H1 (cell line): ENCODE measurements around the gene PRG2. TPM values are rescaled to one million over a fixed set of nuclear protein-coding genes. Genes with fewer than 3 reads are reported as not detected.

Experiments used
- CTCF ChIA-PET: fragments of 300-600 bp; sonication (Branson Sonifier 250); formaldehyde crosslinking; loops from one replicate; lab custom pipeline; 2021; ENCODE audit not compliant: partially characterized antibody; lab: Charles Lee
- POLR2A ChIA-PET: fragments of 300-600 bp; sonication (Branson Sonifier 250); formaldehyde crosslinking; loops from one replicate; lab custom pipeline; 2021; ENCODE audit warnings: inconsistent platforms; ENCODE audit not compliant: partially characterized antibody; lab: Charles Lee
- DNase-seq, 2 experiments: peaks; one replicate each; pipeline versions ENCODE4 v3.0.0 to v3.0.0-alpha.2; 2010 to 2022; ENCODE audit warnings: low spot score in 2 of 2, low read depth in 1 of 2, mixed read lengths in 1 of 2
- FAIRE-seq: peaks from 2 replicates; lab custom pipeline; 2011; peaks lifted over from hg19 to GRCh38; lab: Jason Lieb, UNC
- H2AFZ ChIP-seq: 2 replicates; pipeline ENCODE4 v1.8.1; 2012; ENCODE audit warnings: low read length, inconsistent platforms
- H2AK5ac ChIP-seq: 2 replicates; pipeline ENCODE4 v1.6.1; 2013; ENCODE audit warnings: low read depth, low read length
- H2BK120ac ChIP-seq: replicated peaks from 2 replicates; pipeline ENCODE3; 2013; ENCODE audit warnings: low read depth, low read length, inconsistent platforms
- H2BK12ac ChIP-seq: 2 replicates; pipeline ENCODE4 v1.6.1; 2013; ENCODE audit warnings: low read depth, low read length
- H2BK15ac ChIP-seq: 2 replicates; pipeline ENCODE4 v1.6.1; 2013; ENCODE audit warnings: low read length
- H2BK20ac ChIP-seq: 2 replicates; pipeline ENCODE4 v1.6.1; 2013; ENCODE audit warnings: low read length
- H2BK5ac ChIP-seq: 2 replicates; pipeline ENCODE4 v1.6.1; 2013; ENCODE audit warnings: low read depth, low read length
- H3K14ac ChIP-seq: 2 replicates; pipeline ENCODE4 v1.6.1; 2013; ENCODE audit warnings: inconsistent platforms; ENCODE audit not compliant: insufficient read length
- H3K18ac ChIP-seq: 2 replicates; pipeline ENCODE4 v1.6.1; 2013; ENCODE audit warnings: low read length; ENCODE audit errors: extremely low read depth
- H3K23ac ChIP-seq: 2 replicates; pipeline ENCODE4 v1.6.1; 2013; ENCODE audit warnings: inconsistent platforms; ENCODE audit not compliant: insufficient read length
- H3K23me2 ChIP-seq: 2 replicates; pipeline ENCODE4 v1.6.1; 2013; ENCODE audit warnings: low read depth, low read length
- H3K27ac ChIP-seq: 2 replicates; pipeline ENCODE4 v1.6.1; 2011; ENCODE audit warnings: low read depth, low read length, inconsistent platforms
- H3K27me3 ChIP-seq, 4 experiments: replicated peaks in 1 of 4; 1 replicate in 1 of 4; 2 replicates in 3 of 4; pipeline versions ENCODE4 v1.6.1 to v1.8.1; 2011 to 2013; ENCODE audit warnings: low read length in 3 of 4, mild to moderate bottlenecking in 3 of 4, inconsistent platforms in 2 of 4, mixed read lengths in 2 of 4, moderate library complexity in 1 of 4; ENCODE audit not compliant: control insufficient read depth in 3 of 4, insufficient read depth in 3 of 4; ENCODE audit errors: extremely low read depth in 1 of 4
- H3K36me3 ChIP-seq, 4 experiments: 2 replicates each; pipeline versions ENCODE4 v1.6.1 to v1.8.1; 2011 to 2013; ENCODE audit warnings: mild to moderate bottlenecking in 4 of 4, low read length in 3 of 4, moderate library complexity in 2 of 4, control low read depth in 1 of 4, inconsistent platforms in 1 of 4; ENCODE audit not compliant: insufficient read depth in 4 of 4, control insufficient read depth in 2 of 4
- H3K4ac ChIP-seq: replicated peaks from 2 replicates; pipeline ENCODE3; 2013; ENCODE audit warnings: low read length, low read depth, mixed read lengths, inconsistent platforms; ENCODE audit not compliant: insufficient read length
- H3K4me1 ChIP-seq, 4 experiments: replicated peaks in 1 of 4; 1 replicate in 1 of 4; 2 replicates in 3 of 4; pipeline versions ENCODE4 v1.6.1 to v1.8.1; 2011 to 2013; ENCODE audit warnings: low read length in 3 of 4, inconsistent platforms in 2 of 4, mixed read lengths in 1 of 4; ENCODE audit not compliant: insufficient read depth in 4 of 4, control insufficient read depth in 3 of 4
- H3K4me2 ChIP-seq, 2 experiments: 2 replicates each; pipeline versions ENCODE4 v1.6.1 to v1.8.1; 2011 to 2013; ENCODE audit warnings: low read depth in 2 of 2, low read length in 2 of 2, control low read depth in 1 of 2, inconsistent platforms in 1 of 2, mild to moderate bottlenecking in 1 of 2; ENCODE audit not compliant: insufficient read depth in 1 of 2
- H3K4me3 ChIP-seq, 4 experiments: fragments of 200-600, 300-600 bp in 1 of 4; sonication (generic), shearing (Covaris generic), sonication (Bioruptor Twin) in 1 of 4; 2 replicates each; pipeline versions ENCODE4 v1.5.1 to v1.8.1; 2011 to 2016; ENCODE audit warnings: low read length in 4 of 4, low read depth in 3 of 4, control low read depth in 2 of 4, inconsistent platforms in 2 of 4, mild to moderate bottlenecking in 2 of 4, mixed read lengths in 1 of 4, moderate library complexity in 1 of 4; ENCODE audit not compliant: insufficient read depth in 2 of 4; ENCODE audit errors: extremely low read depth in 1 of 4
- H3K56ac ChIP-seq: replicated peaks from 2 replicates; pipeline ENCODE3; 2013; ENCODE audit warnings: low read depth, mild to moderate bottlenecking, mixed read lengths, low read length, inconsistent platforms; ENCODE audit not compliant: insufficient read length
- H3K79me1 ChIP-seq: 2 replicates; pipeline ENCODE4 v1.6.1; 2013; ENCODE audit warnings: low read depth, low read length, control low read depth
- H3K79me2 ChIP-seq, 2 experiments: 2 replicates each; pipeline versions ENCODE4 v1.6.1 to v1.8.1; 2012 to 2013; ENCODE audit warnings: low read length in 2 of 2, mild to moderate bottlenecking in 2 of 2, inconsistent platforms in 1 of 2; ENCODE audit not compliant: insufficient read depth in 2 of 2, control insufficient read depth in 1 of 2
- H3K9ac ChIP-seq, 4 experiments: replicated peaks in 1 of 4; 1 replicate in 1 of 4; 2 replicates in 3 of 4; pipeline versions ENCODE4 v1.6.1 to v1.8.1; 2011 to 2013; ENCODE audit warnings: low read depth in 3 of 4, low read length in 3 of 4, control low read depth in 2 of 4, mild to moderate bottlenecking in 2 of 4, moderate library complexity in 2 of 4, inconsistent platforms in 1 of 4; ENCODE audit errors: extremely low read depth in 1 of 4
- H3K9me3 ChIP-seq, 2 experiments: 2 replicates each; pipeline versions ENCODE4 v1.6.1 to v1.8.1; 2012 to 2013; ENCODE audit warnings: mild to moderate bottlenecking in 2 of 2, moderate library complexity in 2 of 2, control low read depth in 1 of 2, inconsistent platforms in 1 of 2, low read depth in 1 of 2, low read length in 1 of 2, mixed read lengths in 1 of 2; ENCODE audit not compliant: insufficient read depth in 2 of 2
- H4K20me1 ChIP-seq, 2 experiments: replicated peaks in 1 of 2; 2 replicates each; pipeline versions ENCODE3 to v1.8.1; 2011 to 2013; ENCODE audit warnings: inconsistent platforms in 2 of 2, low read length in 2 of 2, mild to moderate bottlenecking in 1 of 2; ENCODE audit not compliant: insufficient read depth in 2 of 2, control insufficient read depth in 1 of 2
- H4K5ac ChIP-seq: 2 replicates; pipeline ENCODE4 v1.6.1; 2013; ENCODE audit warnings: low read length, low read depth, mixed read lengths, inconsistent platforms; ENCODE audit not compliant: insufficient read length
- H4K8ac ChIP-seq: 2 replicates; pipeline ENCODE4 v1.8.0; 2013; ENCODE audit warnings: mild to moderate bottlenecking, moderate library complexity, low read length, inconsistent platforms; ENCODE audit not compliant: insufficient read depth; ENCODE audit errors: extremely low read depth
- H4K91ac ChIP-seq: replicated peaks from 2 replicates; pipeline ENCODE3; 2013; ENCODE audit warnings: low read length, mixed read lengths, inconsistent platforms; ENCODE audit not compliant: insufficient read length
- POLR2A ChIP-seq, 2 experiments: IDR thresholded peaks; 1 replicate in 1 of 2; 2 replicates in 1 of 2; pipeline ENCODE4 v1.6.1; 2011; ENCODE audit warnings: low read depth in 2 of 2, low read length in 2 of 2, mild to moderate bottlenecking in 2 of 2; ENCODE audit errors: control extremely low read depth in 1 of 2
- SP2 ChIP-seq: IDR thresholded peaks from 2 replicates; pipeline ENCODE4 v1.6.1; 2012; ENCODE audit warnings: mild to moderate bottlenecking, low read length, inconsistent platforms
- TBP ChIP-seq: IDR thresholded peaks from 2 replicates; pipeline ENCODE4 v1.6.1; 2011; ENCODE audit warnings: low read depth, low read length, improper control_type of control experiment
- WGBS, 2 experiments: shearing (Covaris generic) in 1 of 2; methylation state at CpG; one replicate each; pipeline versions ENCODE4 v1.1.6 to v1.1.7; 2013 to 2015; ENCODE audit warnings: low lambda C conversion rate in 2 of 2, mixed read lengths in 2 of 2, inconsistent platforms in 1 of 2, low coverage in 1 of 2, missing lambda C conversion rate in 1 of 2; ENCODE audit not compliant: insufficient replicate concordance in 2 of 2, insufficient coverage in 1 of 2, insufficient read length in 1 of 2; ENCODE audit errors: extremely low coverage in 1 of 2, missing lambda C conversion rate in 1 of 2; 5-methylcytosine and 5-hydroxymethylcytosine counted together
- polyA plus RNA-seq, 7 experiments: library from polyadenylated mRNA; depleted of rRNA in 3 of 7; stranded (reverse) in 5 of 7; unstranded in 2 of 7; fragments of >200 nt in 5 of 7; fragments of 200-250 nt in 2 of 7; gene quantifications; 1 replicate in 5 of 7; 2 replicates in 1 of 7; 4 replicates in 1 of 7; pipeline versions ENCODE4 v1.2.1 to v1.2.3, GENCODE V29; 2011 to 2013; ENCODE audit warnings: missing spikeins in 2 of 7, mixed read lengths in 2 of 7
- total RNA-seq: library from RNA; stranded (reverse); fragmentation: NEBNext Ultra II Directional; extraction: Animal tissue kit (Norgen Biotek cat#: 25700); gene quantifications from 2 replicates; pipeline ENCODE4 v1.2.1, GENCODE V29; 2021

PRG2 gene
- total and polyA plus RNA-seq, 2 of the 8 experiments (the other 6 are each of a cell fraction or from before 2014, with no cell fraction given): 0.32 TPM; not detected in 1

GRCh38 chr11:57396744-57397143 lies 6.3 kb upstream of the PRG2 start:
- ChIA-PET CTCF (interaction anchor here (1.4 kb wide), 2 partner anchors 17 to 31 kb away, joined by 3 to 4 read pairs; no protein-coding TSS in a partner anchor), POLR2A (interaction anchor here (0.8 kb wide), 1 partner anchor 17 kb away, joined by 3 read pairs; no protein-coding TSS in a partner anchor)
- H2AK5ac ChIP-seq: no peak overlapping the region
- H4K20me1 ChIP-seq: no peaks in the 10 kb centered on the region
- H3K4ac ChIP-seq: no peak overlapping the region
- H2BK12ac ChIP-seq: no peak overlapping the region
- no peaks in the 10 kb centered on the region for H3K36me3 ChIP-seq
- no peak overlapping the region for H4K5ac ChIP-seq
- no peaks in the 10 kb centered on the region for H3K79me2 ChIP-seq
- H4K8ac ChIP-seq: no peak overlapping the region
- H2BK5ac ChIP-seq: no peak overlapping the region
- no peak overlapping the region for H4K91ac ChIP-seq
- H3K9me3 ChIP-seq: no peaks in the 10 kb centered on the region
- H2BK120ac ChIP-seq: no peak overlapping the region
- H2BK20ac ChIP-seq: no peak overlapping the region
- no peaks in the 10 kb centered on the region for H3K79me1 ChIP-seq
- H3K4me2 ChIP-seq: no peak overlapping the region
- DNase-seq: no peak
- no peak overlapping the region for H3K9ac ChIP-seq
- H3K27ac ChIP-seq: no peak overlapping the region
- no peak overlapping the region for H3K18ac ChIP-seq
- no peak overlapping the region for H2BK15ac ChIP-seq
- H2AFZ ChIP-seq: no peak overlapping the region
- no peaks in the 10 kb centered on the region; a peak in 2 of 7 replicates for H3K27me3 ChIP-seq
- H3K14ac ChIP-seq: no peak overlapping the region
- H3K23me2 ChIP-seq: no peaks in the 10 kb centered on the region
- no peak overlapping the region for H3K56ac ChIP-seq
- H3K23ac ChIP-seq: no peak overlapping the region
- TF ChIP-seq SP2: no peak
- no peak for TF ChIP-seq POLR2A (IDR thresholded peaks at IDR 0.05; ENCODE audit: control extremely low read depth in 1 of 2, low read depth in 2 of 2, low read length in 2 of 2)
- no peak for TF ChIP-seq TBP
- H3K4me3 ChIP-seq: no peak overlapping the region
- 92% methylated on average over 2 of the region's 2 CpGs; no CpG with 5 or more reads in 1 of the 2 experiments for WGBS, 2 experiments
- FAIRE-seq: no peak
- no peaks in the 10 kb centered on the region for H3K4me1 ChIP-seq
